PC-9 (cell line): ENCODE measurements around the gene INSYN1.

Experiments used
- CTCF ChIP-seq: fragments of 200-600 bp; sonication (generic); conservative IDR thresholded peaks from 2 replicates; pipeline ENCODE4 v1.6.1; 2017; ENCODE audit warnings: mixed run types, antibody characterized with exemption, mild to moderate bottlenecking, moderate library complexity
- EZH2 ChIP-seq: fragments of 200-600 bp; sonication (generic); IDR thresholded peaks from 2 replicates; pipeline ENCODE4 v1.8.0; 2017; ENCODE audit warnings: antibody characterized with exemption, low read depth

GRCh38 chr15:73699249-73700040 lies 53.7 kb downstream of the INSYN1 start:
- no peak for TF ChIP-seq EZH2
- no peak for TF ChIP-seq CTCF
